GM12878 (cell line): ENCODE data around the gene PRR7. TPM values are rescaled to one million over a fixed set of nuclear protein-coding genes. Genes with fewer than 3 reads are reported as not detected.
A peak's percentile ranks its signal among the peaks of the same experiment; 100 is the strongest.

Experiments used
- CEBPB ChIP-seq, 2 experiments: fragments of 150-350 bp in 1 of 2; IDR thresholded peaks; 2 replicates each; pipeline ENCODE4 v1.6.1; 2012 to 2014; ENCODE audit warnings: low read depth in 2 of 2, low read length in 2 of 2, borderline replicate concordance in 1 of 2, inconsistent platforms in 1 of 2
- CHD4 ChIP-seq: fragments of 200-600 bp; sonication (generic); IDR thresholded peaks from 2 replicates; pipeline ENCODE4 v1.6.1; 2016; ENCODE audit warnings: mild to moderate bottlenecking
- E4F1 ChIP-seq: fragments of 450-650 bp; IDR thresholded peaks from 2 replicates; pipeline ENCODE4 v1.6.1; 2018; ENCODE audit warnings: borderline replicate concordance, mild to moderate bottlenecking; ENCODE audit not compliant: partially characterized antibody
- EGR1 ChIP-seq, 2 experiments: IDR thresholded peaks; 1 replicate in 1 of 2; 2 replicates in 1 of 2; pipeline ENCODE4 v1.6.1; 2011 to 2012; ENCODE audit warnings: low read depth in 2 of 2, low read length in 2 of 2, borderline replicate concordance in 1 of 2, mild to moderate bottlenecking in 1 of 2, moderate library complexity in 1 of 2
- ESRRA ChIP-seq: IDR thresholded peaks from 2 replicates; pipeline ENCODE4 v1.6.1; 2012; ENCODE audit warnings: mild to moderate bottlenecking, low read length, improper control_type of control experiment
- GABPA ChIP-seq: IDR thresholded peaks from 2 replicates; pipeline ENCODE4 v1.6.1; 2014; ENCODE audit warnings: antibody characterized with exemption, low read depth, mild to moderate bottlenecking, inconsistent platforms
- KAT2A ChIP-seq: conservative IDR thresholded peaks from 2 replicates; pipeline ENCODE4 v1.6.1; 2011; ENCODE audit warnings: low read depth, low read length; ENCODE audit not compliant: control insufficient read depth
- KDM1A ChIP-seq: fragments of 200-600 bp; sonication (generic); IDR thresholded peaks from 2 replicates; pipeline ENCODE4 v1.6.1; 2016; ENCODE audit warnings: borderline replicate concordance
- MAX ChIP-seq: IDR thresholded peaks from 2 replicates; pipeline ENCODE4 v1.6.1; 2012; ENCODE audit warnings: low read depth, low read length, improper control_type of control experiment
- MEF2B ChIP-seq: fragments of 450-650 bp; IDR thresholded peaks from 2 replicates; pipeline ENCODE4 v1.6.1; 2018; ENCODE audit warnings: mild to moderate bottlenecking, moderate library complexity; ENCODE audit not compliant: partially characterized antibody, poor library complexity, severe bottlenecking
- MTA3 ChIP-seq: IDR thresholded peaks from 2 replicates; pipeline ENCODE4 v1.6.1; 2012; ENCODE audit warnings: low read length, inconsistent platforms, borderline replicate concordance
- NFYB ChIP-seq: IDR thresholded peaks from 2 replicates; pipeline ENCODE4 v1.6.1; 2011; ENCODE audit warnings: low read depth, mild to moderate bottlenecking, low read length, improper control_type of control experiment, moderate library complexity; ENCODE audit not compliant: insufficient read depth
- NR2C2 ChIP-seq: IDR thresholded peaks from 2 replicates; pipeline ENCODE4 v1.6.1; 2011; ENCODE audit warnings: borderline replicate concordance, low read depth; ENCODE audit not compliant: control insufficient read depth, insufficient read length
- PAX5 ChIP-seq: IDR thresholded peaks from 2 replicates; pipeline ENCODE4 v1.6.1; 2011; ENCODE audit warnings: low read depth, low read length, borderline replicate concordance
- POU2F2 ChIP-seq: IDR thresholded peaks from 3 replicates; pipeline ENCODE4 v1.6.1; 2011; ENCODE audit warnings: low read depth, mild to moderate bottlenecking, low read length, borderline replicate concordance
- RFX5 ChIP-seq: IDR thresholded peaks from 2 replicates; pipeline ENCODE4 v1.6.1; 2011; ENCODE audit warnings: low read depth, low read length, improper control_type of control experiment
- SMAD1 ChIP-seq: fragments of 450-650 bp; IDR thresholded peaks from 2 replicates; pipeline ENCODE4 v1.6.1; 2018; ENCODE audit warnings: mild to moderate bottlenecking, low read depth; ENCODE audit not compliant: partially characterized antibody
- SRF ChIP-seq, 2 experiments: IDR thresholded peaks; 2 replicates each; pipeline ENCODE4 v1.6.1; 2011; ENCODE audit warnings: low read depth in 2 of 2, low read length in 2 of 2, mild to moderate bottlenecking in 1 of 2, moderate library complexity in 1 of 2
- TARDBP ChIP-seq: IDR thresholded peaks from 2 replicates; pipeline ENCODE4 v1.6.1; 2016; ENCODE audit warnings: borderline replicate concordance
- YBX1 ChIP-seq: fragments of 450-650 bp; IDR thresholded peaks from 2 replicates; pipeline ENCODE4 v1.6.1; 2016; ENCODE audit warnings: antibody characterized with exemption
- ZNF274 ChIP-seq: IDR thresholded peaks from one replicate; pipeline ENCODE4 v1.8.0; 2011; ENCODE audit not compliant: insufficient read length, insufficient read depth
- ZNF384 ChIP-seq: IDR thresholded peaks from 2 replicates; pipeline ENCODE4 v1.6.1; 2012; ENCODE audit warnings: low read depth, mild to moderate bottlenecking, low read length, improper control_type of control experiment, borderline replicate concordance
- ZNF592 ChIP-seq: fragments of 450-650 bp; IDR thresholded peaks from 2 replicates; pipeline ENCODE4 v1.6.1; 2017; ENCODE audit warnings: mild to moderate bottlenecking, moderate library complexity
- polyA plus RNA-seq, 11 experiments: library from polyadenylated mRNA; depleted of rRNA in 4 of 11; unstranded in 6 of 11; stranded (reverse) in 5 of 11; fragments of >200 nt; fragmentation: Nextera tagmentation in 4 of 11; fragmentation: Illumina TruSeq in 1 of 11; extraction: Ambion mirVana in 4 of 11; extraction: Trizol in 1 of 11; gene quantifications; 1 replicate in 1 of 11; 2 replicates in 10 of 11; pipeline versions ENCODE4 v1.2.1 to v1.2.3, GENCODE V29; 2011 to 2016; ENCODE audit warnings: inconsistent platforms in 2 of 11, missing spikeins in 2 of 11, low read depth in 1 of 11
- total RNA-seq, 4 experiments: library from RNA; depleted of rRNA in 3 of 4; stranded (reverse); fragments of >200 nt in 3 of 4; fragmentation: Illumina TruSeq in 1 of 4; extraction: Trizol in 1 of 4; gene quantifications; 2 replicates each; pipeline versions ENCODE4 v1.2.1 to v1.2.3, GENCODE V29; 2013 to 2021

Gene PRR7
- total and polyA plus RNA-seq, 10 of the 15 experiments (the other 5 are each of a cell fraction or from before 2014, with no cell fraction given), result 0.09 to 18.8 (median 4.6) TPM; not detected in 2

GRCh38 chr5:177425801-177426565, 20.6 kb upstream of the PRR7 start (continued):
- no peak for TF ChIP-seq CEBPB (IDR thresholded peaks at IDR 0.05; ENCODE audit: borderline replicate concordance in 1 of 2, low read depth in 2 of 2, low read length in 2 of 2)
- TF ChIP-seq GABPA, result no peak
- peak; percentile 80; the same call in 2 of the 3 replicates for TF ChIP-seq POU2F2
- no peak for TF ChIP-seq KDM1A
- TF ChIP-seq MEF2B, result peak; percentile 57
- TF ChIP-seq ZNF384, result no peak
- no peak for TF ChIP-seq MTA3
- no peak for TF ChIP-seq CHD4
- TF ChIP-seq EGR1 (IDR thresholded peaks at IDR 0.05; ENCODE audit: borderline replicate concordance in 1 of 2, low read depth in 2 of 2, low read length in 2 of 2), result peak in 1 of 2 experiments; percentile 91; a peak in 2 of 3 replicates
- no peak for TF ChIP-seq NR2C2
- no peak for TF ChIP-seq TARDBP
- TF ChIP-seq ZNF274, result no peak
- TF ChIP-seq YBX1, result no peak
- TF ChIP-seq ZNF592, result no peak; the same call in 1 of the 2 replicates
- no peak for TF ChIP-seq PAX5
- peak; percentile 96 for TF ChIP-seq NFYB
- no peak for TF ChIP-seq KAT2A
- TF ChIP-seq SMAD1, result peak; percentile 61
- TF ChIP-seq MAX, result no peak
- TF ChIP-seq ESRRA, result no peak
- TF ChIP-seq RFX5, result peak; percentile 43; the same call in 1 of the 2 replicates
- TF ChIP-seq E4F1, result peak; percentile 50
- TF ChIP-seq SRF (IDR thresholded peaks at IDR 0.05; ENCODE audit: low read depth in 2 of 2, low read length in 2 of 2), result peak in 1 of 2 experiments; percentile 99; a peak in 2 of 4 replicates
